ENCODE measurements around the gene NBPF3. TPM values are rescaled to one million over a fixed set of nuclear protein-coding genes. Genes with fewer than 3 reads are reported as not detected.

The NBPF3 gene
- total and polyA plus RNA-seq, 2 experiments from 2014 or later, result 2.7 to 18.1 TPM

- Mint-ChIP-seq H3K4me3 (no peak overlapping the region), H3K27me3 (ENCODE audit: insufficient read depth, low read depth, poor library complexity) (no peaks in the 10 kb centered on the region), H3K36me3 (ENCODE audit: low read depth) (no peaks in the 10 kb centered on the region), H3K9me3 (no peaks in the 10 kb centered on the region), H3K4me1 (peaks cover 43% of the 10 kb centered on the region), H3K27ac (no peak overlapping the region)
- Histone ChIP-seq H3K27me3 (ENCODE audit: insufficient read depth) (no peaks in the 10 kb centered on the region), H3K4me3 (no peak overlapping the region), H3K27ac (ENCODE audit: low read depth) (no peak overlapping the region), H2AFZ (no peak overlapping the region), H4K20me1 (replicated peaks; ENCODE audit: insufficient read depth) (peaks cover 12% of the 10 kb centered on the region), H3K36me3 (ENCODE audit: insufficient read depth) (no peaks in the 10 kb centered on the region), H3K4me2 (no peak overlapping the region), H3K79me2 (replicated peaks; ENCODE audit: insufficient read depth) (peaks cover 76% of the 10 kb centered on the region), H3K4me1 (ENCODE audit: insufficient read depth) (peaks cover 30% of the 10 kb centered on the region), H3K9me2 (ENCODE audit: insufficient read depth) (no peaks in the 10 kb centered on the region), H3F3A (replicated peaks; ENCODE audit: low read depth) (no peaks in the 10 kb centered on the region; the same call in 1 of the 2 replicates)
- TF ChIP-seq STAT1 (IDR thresholded peaks at IDR 0.05; ENCODE audit: unreplicated experiment), result no peak
- TF ChIP-seq, protein P1, sequence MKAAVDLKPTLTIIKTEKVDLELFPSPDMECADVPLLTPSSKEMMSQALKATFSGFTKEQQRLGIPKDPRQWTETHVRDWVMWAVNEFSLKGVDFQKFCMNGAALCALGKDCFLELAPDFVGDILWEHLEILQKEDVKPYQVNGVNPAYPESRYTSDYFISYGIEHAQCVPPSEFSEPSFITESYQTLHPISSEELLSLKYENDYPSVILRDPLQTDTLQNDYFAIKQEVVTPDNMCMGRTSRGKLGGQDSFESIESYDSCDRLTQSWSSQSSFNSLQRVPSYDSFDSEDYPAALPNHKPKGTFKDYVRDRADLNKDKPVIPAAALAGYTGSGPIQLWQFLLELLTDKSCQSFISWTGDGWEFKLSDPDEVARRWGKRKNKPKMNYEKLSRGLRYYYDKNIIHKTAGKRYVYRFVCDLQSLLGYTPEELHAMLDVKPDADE (IDR thresholded peaks at IDR 0.05), result no peak
- TF ChIP-seq ZNF114 (CRISPR knock-in tag; IDR thresholded peaks at IDR 0.05), result no peak
- TF ChIP-seq, protein P2, sequence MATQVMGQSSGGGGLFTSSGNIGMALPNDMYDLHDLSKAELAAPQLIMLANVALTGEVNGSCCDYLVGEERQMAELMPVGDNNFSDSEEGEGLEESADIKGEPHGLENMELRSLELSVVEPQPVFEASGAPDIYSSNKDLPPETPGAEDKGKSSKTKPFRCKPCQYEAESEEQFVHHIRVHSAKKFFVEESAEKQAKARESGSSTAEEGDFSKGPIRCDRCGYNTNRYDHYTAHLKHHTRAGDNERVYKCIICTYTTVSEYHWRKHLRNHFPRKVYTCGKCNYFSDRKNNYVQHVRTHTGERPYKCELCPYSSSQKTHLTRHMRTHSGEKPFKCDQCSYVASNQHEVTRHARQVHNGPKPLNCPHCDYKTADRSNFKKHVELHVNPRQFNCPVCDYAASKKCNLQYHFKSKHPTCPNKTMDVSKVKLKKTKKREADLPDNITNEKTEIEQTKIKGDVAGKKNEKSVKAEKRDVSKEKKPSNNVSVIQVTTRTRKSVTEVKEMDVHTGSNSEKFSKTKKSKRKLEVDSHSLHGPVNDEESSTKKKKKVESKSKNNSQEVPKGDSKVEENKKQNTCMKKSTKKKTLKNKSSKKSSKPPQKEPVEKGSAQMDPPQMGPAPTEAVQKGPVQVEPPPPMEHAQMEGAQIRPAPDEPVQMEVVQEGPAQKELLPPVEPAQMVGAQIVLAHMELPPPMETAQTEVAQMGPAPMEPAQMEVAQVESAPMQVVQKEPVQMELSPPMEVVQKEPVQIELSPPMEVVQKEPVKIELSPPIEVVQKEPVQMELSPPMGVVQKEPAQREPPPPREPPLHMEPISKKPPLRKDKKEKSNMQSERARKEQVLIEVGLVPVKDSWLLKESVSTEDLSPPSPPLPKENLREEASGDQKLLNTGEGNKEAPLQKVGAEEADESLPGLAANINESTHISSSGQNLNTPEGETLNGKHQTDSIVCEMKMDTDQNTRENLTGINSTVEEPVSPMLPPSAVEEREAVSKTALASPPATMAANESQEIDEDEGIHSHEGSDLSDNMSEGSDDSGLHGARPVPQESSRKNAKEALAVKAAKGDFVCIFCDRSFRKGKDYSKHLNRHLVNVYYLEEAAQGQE (IDR thresholded peaks at IDR 0.05; ENCODE audit: unreplicated experiment), result no peak
- no peak for TF ChIP-seq ZNF331 (CRISPR knock-in tag; IDR thresholded peaks at IDR 0.05; ENCODE audit: low read depth)
- TF ChIP-seq POLR2AphosphoS5 (IDR thresholded peaks at IDR 0.05; ENCODE audit: low read depth), result no peak
- no peak for TF ChIP-seq EZH2phosphoT487 (IDR thresholded peaks at IDR 0.05; ENCODE audit: unreplicated experiment)
- no peak for TF ChIP-seq CREB1 (CRISPR knock-in tag; IDR thresholded peaks at IDR 0.05; ENCODE audit: low read depth)
- no peak for TF ChIP-seq EZH2 (IDR thresholded peaks at IDR 0.05; ENCODE audit: low read depth, unreplicated experiment)
- TF ChIP-seq NANOG (IDR thresholded peaks at IDR 0.05; ENCODE audit: borderline replicate concordance), result no peak
- TF ChIP-seq, protein P3, sequence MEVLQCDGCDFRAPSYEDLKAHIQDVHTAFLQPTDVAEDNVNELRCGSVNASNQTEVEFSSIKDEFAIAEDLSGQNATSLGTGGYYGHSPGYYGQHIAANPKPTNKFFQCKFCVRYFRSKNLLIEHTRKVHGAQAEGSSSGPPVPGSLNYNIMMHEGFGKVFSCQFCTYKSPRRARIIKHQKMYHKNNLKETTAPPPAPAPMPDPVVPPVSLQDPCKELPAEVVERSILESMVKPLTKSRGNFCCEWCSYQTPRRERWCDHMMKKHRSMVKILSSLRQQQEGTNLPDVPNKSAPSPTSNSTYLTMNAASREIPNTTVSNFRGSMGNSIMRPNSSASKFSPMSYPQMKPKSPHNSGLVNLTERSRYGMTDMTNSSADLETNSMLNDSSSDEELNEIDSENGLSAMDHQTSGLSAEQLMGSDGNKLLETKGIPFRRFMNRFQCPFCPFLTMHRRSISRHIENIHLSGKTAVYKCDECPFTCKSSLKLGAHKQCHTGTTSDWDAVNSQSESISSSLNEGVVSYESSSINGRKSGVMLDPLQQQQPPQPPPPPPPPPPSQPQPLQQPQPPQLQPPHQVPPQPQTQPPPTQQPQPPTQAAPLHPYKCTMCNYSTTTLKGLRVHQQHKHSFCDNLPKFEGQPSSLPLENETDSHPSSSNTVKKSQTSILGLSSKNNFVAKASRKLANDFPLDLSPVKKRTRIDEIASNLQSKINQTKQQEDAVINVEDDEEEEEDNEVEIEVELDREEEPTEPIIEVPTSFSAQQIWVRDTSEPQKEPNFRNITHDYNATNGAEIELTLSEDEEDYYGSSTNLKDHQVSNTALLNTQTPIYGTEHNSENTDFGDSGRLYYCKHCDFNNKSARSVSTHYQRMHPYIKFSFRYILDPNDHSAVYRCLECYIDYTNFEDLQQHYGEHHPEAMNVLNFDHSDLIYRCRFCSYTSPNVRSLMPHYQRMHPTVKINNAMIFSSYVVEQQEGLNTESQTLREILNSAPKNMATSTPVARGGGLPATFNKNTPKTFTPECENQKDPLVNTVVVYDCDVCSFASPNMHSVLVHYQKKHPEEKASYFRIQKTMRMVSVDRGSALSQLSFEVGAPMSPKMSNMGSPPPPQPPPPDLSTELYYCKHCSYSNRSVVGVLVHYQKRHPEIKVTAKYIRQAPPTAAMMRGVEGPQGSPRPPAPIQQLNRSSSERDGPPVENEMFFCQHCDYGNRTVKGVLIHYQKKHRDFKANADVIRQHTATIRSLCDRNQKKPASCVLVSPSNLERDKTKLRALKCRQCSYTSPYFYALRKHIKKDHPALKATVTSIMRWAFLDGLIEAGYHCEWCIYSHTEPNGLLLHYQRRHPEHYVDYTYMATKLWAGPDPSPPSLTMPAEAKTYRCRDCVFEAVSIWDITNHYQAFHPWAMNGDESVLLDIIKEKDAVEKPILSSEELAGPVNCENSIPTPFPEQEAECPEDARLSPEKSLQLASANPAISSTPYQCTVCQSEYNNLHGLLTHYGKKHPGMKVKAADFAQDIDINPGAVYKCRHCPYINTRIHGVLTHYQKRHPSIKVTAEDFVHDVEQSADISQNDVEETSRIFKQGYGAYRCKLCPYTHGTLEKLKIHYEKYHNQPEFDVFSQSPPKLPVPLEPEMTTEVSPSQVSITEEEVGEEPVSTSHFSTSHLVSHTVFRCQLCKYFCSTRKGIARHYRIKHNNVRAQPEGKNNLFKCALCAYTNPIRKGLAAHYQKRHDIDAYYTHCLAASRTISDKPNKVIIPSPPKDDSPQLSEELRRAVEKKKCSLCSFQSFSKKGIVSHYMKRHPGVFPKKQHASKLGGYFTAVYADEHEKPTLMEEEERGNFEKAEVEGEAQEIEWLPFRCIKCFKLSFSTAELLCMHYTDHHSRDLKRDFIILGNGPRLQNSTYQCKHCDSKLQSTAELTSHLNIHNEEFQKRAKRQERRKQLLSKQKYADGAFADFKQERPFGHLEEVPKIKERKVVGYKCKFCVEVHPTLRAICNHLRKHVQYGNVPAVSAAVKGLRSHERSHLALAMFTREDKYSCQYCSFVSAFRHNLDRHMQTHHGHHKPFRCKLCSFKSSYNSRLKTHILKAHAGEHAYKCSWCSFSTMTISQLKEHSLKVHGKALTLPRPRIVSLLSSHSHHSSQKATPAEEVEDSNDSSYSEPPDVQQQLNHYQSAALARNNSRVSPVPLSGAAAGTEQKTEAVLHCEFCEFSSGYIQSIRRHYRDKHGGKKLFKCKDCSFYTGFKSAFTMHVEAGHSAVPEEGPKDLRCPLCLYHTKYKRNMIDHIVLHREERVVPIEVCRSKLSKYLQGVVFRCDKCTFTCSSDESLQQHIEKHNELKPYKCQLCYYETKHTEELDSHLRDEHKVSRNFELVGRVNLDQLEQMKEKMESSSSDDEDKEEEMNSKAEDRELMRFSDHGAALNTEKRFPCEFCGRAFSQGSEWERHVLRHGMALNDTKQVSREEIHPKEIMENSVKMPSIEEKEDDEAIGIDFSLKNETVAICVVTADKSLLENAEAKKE (CRISPR knock-in tag; IDR thresholded peaks at IDR 0.05), result no peak
- DNase-seq (ENCODE audit: low spot score) (no peak), ATAC-seq (no peak)
These were observed 83.4 kb downstream of the NBPF3 start for GRCh38 chr1:21523297-21523813.
